Adrenal gland (tissue), 12 donors: ENCODE data around the gene AHRR. TPM values are rescaled to one million over a fixed set of nuclear protein-coding genes. Genes with fewer than 3 reads are reported as not detected.
A peak's percentile ranks its signal among the peaks of the same experiment; 100 is the strongest.

Experiments
- DNase-seq, 7 donors: peaks; one replicate each; pipeline ENCODE4 v3.0.0-alpha.2; 2019 to 2020
- H3K27ac ChIP-seq, 5 donors: fragments of 200-600 bp; sonication (generic) in 4 of 5; 1 replicate in 3 of 5; 2 replicates in 2 of 5; pipeline versions ENCODE4 v1.5.1 to v1.8.0; 2016 to 2020; ENCODE audit warnings: mild to moderate bottlenecking in 1 of 5
- H3K27me3 ChIP-seq: fragments of 200-600 bp; 2 replicates; pipeline ENCODE4 v1.8.0; 2021
- H3K36me3 ChIP-seq, 2 donors: fragments of 200-600 bp; replicated peaks in 1 of 2; 1 replicate in 1 of 2; 2 replicates in 1 of 2; pipeline versions ENCODE4 v1.5.1 to v1.8.0; 2018 to 2022
- H3K4me1 ChIP-seq, 2 donors: fragments of 200-600 bp; replicated peaks in 1 of 2; 1 replicate in 1 of 2; 2 replicates in 1 of 2; pipeline versions ENCODE4 v1.5.1 to v1.8.0; 2018 to 2021
- H3K4me3 ChIP-seq, 4 donors: fragments of 200-600 bp; sonication (generic) in 3 of 4; one replicate each; pipeline ENCODE4 v1.5.1; 2016 to 2018
- H3K9me3 ChIP-seq, 3 donors: fragments of 200-600 bp; sonication (generic) in 1 of 3; replicated peaks in 1 of 3; 1 replicate in 2 of 3; 2 replicates in 1 of 3; pipeline versions ENCODE4 v1.5.1 to v1.8.0; 2016 to 2021
- POLR2A ChIP-seq, 2 donors: fragments of 450-650 bp; IDR thresholded peaks; one replicate each; pipeline ENCODE4 v1.6.1; 2017; ENCODE audit warnings: antibody characterized with exemption in 2 of 2, mild to moderate bottlenecking in 2 of 2, moderate library complexity in 1 of 2
- WGBS, 4 donors: extraction: QIAGEN DNeasy Blood & Tissue Kit in 2 of 4; methylation state at CpG; one replicate each; pipeline versions ENCODE4 v1.1.5 to v1.1.7; 2013 to 2017; 5-methylcytosine and 5-hydroxymethylcytosine counted together
- intact Hi-C, 2 donors: fragments of 100-400 bp; cut with DNase I; formaldehyde crosslinking; loops; one replicate each; pipeline versions ENCODE4 v1.14.1 to v1.15.0; 2022 to 2023
- polyA plus RNA-seq, 3 donors: library from polyadenylated mRNA; stranded (reverse); fragments of 200-250 nt in 2 of 3; fragments of 350-450 nt in 1 of 3; fragmentation: Illumina TruSeq in 1 of 3; extraction: RNeasy Lipid Tissue Mini Kit (QIAGEN cat#74804) in 1 of 3; gene quantifications; one replicate each; pipeline ENCODE4 v1.2.3, GENCODE V29; 2013 to 2014
- total RNA-seq, 9 donors: library from RNA; depleted of rRNA in 4 of 9; stranded (reverse); fragments of >200 nt in 4 of 9; fragments of 120-200 nt in 1 of 9; fragmentation: NEBNext Ultra II Directional in 1 of 9; extraction: Animal tissue kit (Norgen Biotek cat#: 25700) in 1 of 9; gene quantifications; one replicate each; pipeline versions ENCODE4 v1.1.0 to v1.2.4, GENCODE V29; 2013 to 2023
- TF ChIP-seq, protein P1 (sequence below), 6 experiments: fragments of 450-650 bp in 4 of 6; fragments of 200-600 bp in 2 of 6; sonication (generic) in 1 of 6; IDR thresholded peaks; 1 replicate in 5 of 6; 2 replicates in 1 of 6; pipeline versions ENCODE4 v1.5.1 to v1.8.0; 2016 to 2021; ENCODE audit warnings: antibody characterized with exemption in 6 of 6, mild to moderate bottlenecking in 2 of 6, moderate library complexity in 1 of 6
- donor health status: healthy with polysubstance abuse.
- donor health status: Bipolar disorder and iron deficiency.
- donor health status: DM: yes; HTN: yes; CAD: no.
- donor health status: DM: no; HTN: no; CAD: no.
- donor health status: DM: no; HTN: no; CAD: no.
- donor health status: DM: yes; HTN: yes; CAD: no.

AHRR gene
- total and polyA plus RNA-seq, 12 donors: 0.17 to 3.6 (median 0.99) TPM

DNA sequence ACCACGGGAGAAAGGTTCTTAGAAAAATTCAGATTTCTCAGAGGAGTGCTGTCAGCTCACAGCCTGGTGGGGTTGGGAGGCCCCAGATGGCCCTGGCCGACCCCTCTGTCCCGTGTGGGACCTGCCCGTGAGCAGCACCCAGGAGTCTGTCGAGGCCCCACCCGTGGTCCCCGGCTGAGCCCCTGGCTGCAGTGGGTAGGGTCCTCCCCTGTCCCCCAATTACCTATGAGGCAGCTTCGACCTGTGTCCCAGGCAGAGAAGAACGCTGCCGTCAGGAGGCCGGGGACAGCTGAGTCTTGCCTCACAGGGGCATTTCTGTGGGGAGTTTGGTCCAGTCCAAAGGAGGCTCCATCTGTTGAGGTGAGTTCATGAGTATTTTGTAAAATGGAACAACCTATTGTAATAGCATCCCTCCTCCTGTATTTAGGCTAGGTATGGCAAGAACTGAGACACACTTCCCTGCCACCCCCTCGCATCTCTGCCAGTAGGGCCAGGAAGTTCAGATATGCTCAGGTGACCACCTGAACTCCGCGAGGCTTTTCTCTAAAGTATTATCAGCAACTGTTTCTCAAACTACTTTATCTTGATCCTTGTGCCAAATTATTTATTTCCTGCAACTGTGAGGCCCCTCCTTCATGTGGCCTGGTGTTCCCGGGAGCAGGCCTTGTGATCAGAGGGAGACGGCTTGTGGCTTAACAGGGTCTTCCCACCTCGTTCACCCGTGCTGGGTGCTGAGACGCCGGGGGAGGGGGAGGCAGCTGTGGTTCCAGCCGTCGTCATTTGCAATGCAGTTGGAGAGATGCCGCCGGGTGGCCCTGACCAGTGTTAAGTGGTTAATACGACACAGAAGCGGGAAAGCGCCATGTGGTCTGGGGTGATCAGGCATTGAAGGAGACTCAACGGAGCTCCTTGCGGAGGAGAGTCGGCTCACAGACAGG, 1.7 kb downstream of the AHRR start:
- Histone ChIP-seq H3K4me3 (no peak overlapping the region), H3K4me1 (peaks cover 6 to 17% of the 10 kb centered on the region in 2 donors), H3K9me3 (no peaks in the 10 kb centered on the region), H3K27ac (no peak overlapping the region), H3K27me3 (peaks cover 18% of the 10 kb centered on the region), H3K36me3 (no peaks in the 10 kb centered on the region)
- DNase-seq: peak in 1 of 7 donors; percentile 50
- TF ChIP-seq POLR2A (IDR thresholded peaks at IDR 0.05): no peak
- TF ChIP-seq, protein P1, sequence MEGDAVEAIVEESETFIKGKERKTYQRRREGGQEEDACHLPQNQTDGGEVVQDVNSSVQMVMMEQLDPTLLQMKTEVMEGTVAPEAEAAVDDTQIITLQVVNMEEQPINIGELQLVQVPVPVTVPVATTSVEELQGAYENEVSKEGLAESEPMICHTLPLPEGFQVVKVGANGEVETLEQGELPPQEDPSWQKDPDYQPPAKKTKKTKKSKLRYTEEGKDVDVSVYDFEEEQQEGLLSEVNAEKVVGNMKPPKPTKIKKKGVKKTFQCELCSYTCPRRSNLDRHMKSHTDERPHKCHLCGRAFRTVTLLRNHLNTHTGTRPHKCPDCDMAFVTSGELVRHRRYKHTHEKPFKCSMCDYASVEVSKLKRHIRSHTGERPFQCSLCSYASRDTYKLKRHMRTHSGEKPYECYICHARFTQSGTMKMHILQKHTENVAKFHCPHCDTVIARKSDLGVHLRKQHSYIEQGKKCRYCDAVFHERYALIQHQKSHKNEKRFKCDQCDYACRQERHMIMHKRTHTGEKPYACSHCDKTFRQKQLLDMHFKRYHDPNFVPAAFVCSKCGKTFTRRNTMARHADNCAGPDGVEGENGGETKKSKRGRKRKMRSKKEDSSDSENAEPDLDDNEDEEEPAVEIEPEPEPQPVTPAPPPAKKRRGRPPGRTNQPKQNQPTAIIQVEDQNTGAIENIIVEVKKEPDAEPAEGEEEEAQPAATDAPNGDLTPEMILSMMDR (IDR thresholded peaks at IDR 0.05): no peak
- intact Hi-C loops: no loop called here
- WGBS, 4 donors: 83 to 86% (median 85%) methylated on average over 20 to 30 of the region's 30 CpGs

DNA sequence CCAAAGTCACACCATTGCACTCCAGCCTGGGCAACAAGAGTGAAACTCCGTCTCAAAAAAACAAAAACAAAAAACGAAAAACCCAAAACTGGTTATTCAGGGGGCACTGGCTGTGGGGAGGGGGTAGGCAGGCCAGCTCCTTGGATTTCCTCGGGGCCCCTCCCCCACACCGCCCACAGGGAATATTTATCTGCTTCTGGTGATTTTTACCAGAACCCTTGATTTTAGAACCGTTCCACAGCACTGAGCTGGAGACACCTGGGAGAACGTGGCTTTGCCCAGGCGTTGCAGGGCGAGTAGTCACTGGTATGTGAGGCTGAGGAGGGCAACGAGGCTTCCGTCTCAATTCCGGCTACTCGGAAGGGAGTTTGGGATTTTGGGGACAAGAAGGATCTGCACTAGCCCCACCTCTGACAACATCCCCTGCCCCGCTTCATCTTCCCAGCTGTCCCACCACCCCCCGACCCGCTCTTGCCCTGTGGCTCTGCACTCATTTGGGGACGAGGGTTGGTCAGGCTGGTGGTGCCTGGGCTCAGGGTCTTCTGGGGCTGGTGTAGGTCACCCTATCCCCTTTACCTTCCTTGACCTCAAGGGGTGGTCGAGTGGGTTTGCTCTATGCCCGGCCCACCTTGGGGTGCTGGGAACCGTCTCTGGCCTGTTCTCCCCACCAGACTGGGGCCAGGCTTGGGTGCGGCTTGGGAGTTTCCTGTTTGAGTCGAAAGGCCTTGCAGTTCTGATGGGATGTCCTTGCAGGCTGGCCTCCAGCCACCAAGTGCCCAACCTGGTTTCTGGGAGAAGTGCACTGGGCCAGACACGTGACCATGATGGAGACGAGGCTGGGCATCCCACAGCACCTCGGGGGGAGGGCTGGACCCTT, 3.5 kb downstream of the AHRR start:
- Histone ChIP-seq H3K9me3 (no peaks in the 10 kb centered on the region), H3K36me3 (no peaks in the 10 kb centered on the region), H3K4me3 (no peak overlapping the region), H3K4me1 (peaks cover 6 to 17% of the 10 kb centered on the region in 2 donors), H3K27me3 (peaks cover 17% of the 10 kb centered on the region), H3K27ac (no peak overlapping the region)
- TF ChIP-seq POLR2A (IDR thresholded peaks at IDR 0.05): no peak
- TF ChIP-seq, protein P1 (IDR thresholded peaks at IDR 0.05): no peak
- 60 to 81% (median 78%) methylated on average over 14 to 24 of the region's 24 CpGs for WGBS, 4 donors
- intact Hi-C loops: no loop called here
- peak in 1 of 7 donors; percentile 45 for DNase-seq

DNA sequence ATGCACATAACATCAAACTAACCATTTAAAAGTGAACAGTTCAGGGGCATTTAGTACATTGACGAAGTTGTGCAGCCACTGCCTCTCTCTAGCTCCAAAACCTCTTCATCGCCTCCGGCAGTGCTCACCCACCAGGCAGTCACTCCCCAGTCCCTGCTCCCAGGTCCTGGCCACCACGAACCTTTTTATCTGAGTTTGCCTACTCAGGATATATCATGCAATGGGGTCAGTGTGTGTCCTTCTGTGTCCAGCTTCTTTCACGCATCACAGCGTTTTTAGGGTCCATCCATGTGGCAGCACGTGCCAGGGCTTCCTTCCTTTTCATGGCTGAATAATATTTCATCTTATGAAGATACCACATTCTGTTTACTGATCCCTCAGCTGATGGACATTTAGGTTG, 4.6 kb downstream of the AHRR start:
- 87 to 96% (median 93%) methylated on average over 7 of the region's 7 CpGs for WGBS, 4 donors
- Histone ChIP-seq H3K4me1 (peaks cover 3 to 12% of the 10 kb centered on the region in 2 donors), H3K27me3 (peaks cover 6% of the 10 kb centered on the region), H3K27ac (no peak overlapping the region), H3K9me3 (no peaks in the 10 kb centered on the region), H3K36me3 (no peaks in the 10 kb centered on the region), H3K4me3 (no peak overlapping the region)
- no peak for DNase-seq
- TF ChIP-seq, protein P1 (IDR thresholded peaks at IDR 0.05): no peak
- no peak for TF ChIP-seq POLR2A (IDR thresholded peaks at IDR 0.05)
- intact Hi-C loops: no loop called here

DNA sequence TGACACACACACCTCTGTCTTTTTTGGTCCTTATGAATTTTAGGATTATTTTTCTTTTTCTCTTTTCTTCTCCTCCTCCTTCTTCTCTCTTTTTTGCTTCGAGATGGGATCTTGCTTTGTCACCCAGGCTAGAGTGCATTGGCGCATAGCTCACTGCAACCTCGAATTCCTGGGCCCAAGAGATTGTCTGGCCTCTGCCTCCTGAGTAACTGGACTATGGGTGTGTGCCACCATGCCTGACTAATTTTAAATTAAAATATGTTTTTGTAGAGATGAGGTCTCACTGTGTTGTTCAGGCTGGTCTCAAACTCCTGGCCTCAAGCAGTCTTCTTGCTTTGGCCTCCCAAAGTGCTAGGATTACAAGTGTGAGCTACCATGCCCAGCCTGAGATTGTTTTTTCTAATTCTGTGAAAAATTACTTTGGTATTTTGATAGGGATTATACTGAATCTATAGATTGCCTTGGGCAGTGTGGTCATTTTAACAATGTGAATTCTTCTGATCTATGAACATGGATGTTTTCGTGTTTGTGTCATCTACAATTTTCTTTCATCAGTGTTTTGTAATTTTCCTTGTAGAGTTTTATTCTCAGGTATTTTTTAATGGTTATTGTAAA, 7.7 kb downstream of the AHRR start:
- 82 to 92% (median 88%) methylated on average over 4 of the region's 4 CpGs for WGBS, 4 donors
- TF ChIP-seq, protein P1 (IDR thresholded peaks at IDR 0.05): no peak
- TF ChIP-seq POLR2A (IDR thresholded peaks at IDR 0.05): no peak
- no peak overlapping the region for H3K4me3 ChIP-seq
- H3K9me3 ChIP-seq: no peaks in the 10 kb centered on the region
- no peaks in the 10 kb centered on the region for H3K27me3 ChIP-seq
- no peak overlapping the region for H3K27ac ChIP-seq
- DNase-seq: no peak
- intact Hi-C loops: no loop called here
- no peaks in the 10 kb centered on the region for H3K36me3 ChIP-seq
- no peaks in the 10 kb centered on the region for H3K4me1 ChIP-seq
